SHP77 treated with DMSO at 0.1 percent for 48 hours (cell line): Measurements from ENCODE around the gene SPECC1L.
A peak's percentile ranks its signal among the peaks of the same experiment; 100 is the strongest.
"Not testable (repeated sequence)": the region's sequence is repeated elsewhere in the genome, so short reads cannot be mapped to it uniquely, and the experiment has no call there.

Experiments
- DNase-seq: peaks from one replicate; lab custom pipeline; 2025; lab: John Stamatoyannopoulos, UW

Gene SPECC1L

GRCh38 chr22:24284747-24285203, 14.1 kb downstream of the SPECC1L start:
- no peak for DNase-seq

DNA sequence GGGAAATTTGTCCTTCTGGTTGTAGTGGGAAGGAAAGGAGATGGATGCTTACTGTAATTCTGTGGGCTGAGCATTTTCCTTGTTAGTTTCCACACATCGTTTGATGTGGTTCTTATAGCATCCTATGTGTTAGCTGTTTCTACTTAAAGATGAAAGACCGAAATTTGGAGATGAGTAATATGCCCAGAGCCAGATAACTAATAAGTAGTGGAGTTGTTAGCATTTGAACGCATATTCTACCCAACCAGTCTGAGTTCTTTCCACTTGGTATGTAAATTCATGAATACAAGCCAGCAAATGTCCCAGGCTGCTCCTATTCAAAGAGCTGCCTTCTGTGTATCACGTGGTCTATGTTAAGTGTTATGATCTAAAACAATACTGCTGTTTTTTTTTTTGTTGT, 14.6 kb downstream of the SPECC1L start:
- DNase-seq, result no peak

GRCh38 chr22:24287212-24287611, 16.6 kb downstream of the SPECC1L start:
- DNase-seq, result not testable (repeated sequence)

GRCh38 chr22:24287801-24288200, 17.2 kb downstream of the SPECC1L start:
- not testable (repeated sequence) for DNase-seq

GRCh38 chr22:24289114-24289513, 18.5 kb downstream of the SPECC1L start:
- DNase-seq, result no peak

DNA sequence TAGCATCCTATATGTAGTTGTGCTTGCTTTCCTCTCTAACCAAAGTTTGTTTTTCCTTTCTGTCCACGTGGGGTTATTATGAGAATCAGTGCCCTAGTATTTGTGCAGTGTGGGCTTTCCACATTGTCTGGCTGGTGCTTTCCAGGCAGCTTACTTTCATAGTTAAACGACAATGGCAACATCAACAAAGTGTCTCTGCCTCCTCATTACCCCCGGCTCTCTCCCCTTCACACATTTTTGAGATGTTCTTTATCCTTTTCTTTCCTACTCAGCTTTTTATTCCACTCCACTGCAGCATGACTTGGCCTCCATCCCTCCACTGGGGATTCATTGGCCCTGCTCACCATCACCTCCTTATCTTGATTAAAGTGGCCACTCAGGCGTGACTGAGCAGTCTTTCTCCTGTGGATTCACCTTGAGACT, 19.1 kb downstream of the SPECC1L start:
- no peak for DNase-seq

GRCh38 chr22:24290459-24290858, 19.8 kb downstream of the SPECC1L start:
- no peak for DNase-seq

DNA sequence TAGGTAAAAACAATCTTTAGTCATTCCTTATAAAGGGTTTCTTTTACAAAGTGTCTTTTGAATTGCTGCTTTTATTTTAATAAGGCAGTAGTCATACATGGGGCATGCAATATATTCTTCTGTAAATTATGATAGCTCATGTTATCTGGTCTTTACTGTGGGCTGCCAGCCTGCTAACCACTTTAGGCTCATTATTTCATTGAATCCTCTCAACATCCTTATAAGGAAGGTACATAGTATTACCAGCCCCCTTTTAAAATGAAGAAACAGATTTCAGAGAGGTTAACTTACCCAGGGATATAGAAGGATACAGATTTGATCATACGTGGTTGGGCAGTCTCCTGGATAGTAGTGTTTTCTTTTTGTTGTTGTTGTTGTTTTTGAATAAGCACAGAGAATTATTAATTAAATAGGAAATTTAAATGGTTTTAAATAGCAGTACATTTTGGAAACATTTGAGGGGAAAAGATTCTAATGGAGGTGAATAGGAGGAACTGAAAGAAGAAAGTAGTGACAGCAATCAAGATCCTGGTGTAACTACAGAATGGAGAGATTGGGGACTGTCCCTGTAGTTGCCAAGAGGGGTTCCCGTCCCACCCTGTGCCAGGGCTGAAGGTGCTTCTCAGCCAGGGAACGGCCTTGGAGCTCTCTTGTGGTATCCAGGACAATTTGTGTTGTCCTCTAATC, 21.0 kb downstream of the SPECC1L start:
- DNase-seq, result no peak

DNA sequence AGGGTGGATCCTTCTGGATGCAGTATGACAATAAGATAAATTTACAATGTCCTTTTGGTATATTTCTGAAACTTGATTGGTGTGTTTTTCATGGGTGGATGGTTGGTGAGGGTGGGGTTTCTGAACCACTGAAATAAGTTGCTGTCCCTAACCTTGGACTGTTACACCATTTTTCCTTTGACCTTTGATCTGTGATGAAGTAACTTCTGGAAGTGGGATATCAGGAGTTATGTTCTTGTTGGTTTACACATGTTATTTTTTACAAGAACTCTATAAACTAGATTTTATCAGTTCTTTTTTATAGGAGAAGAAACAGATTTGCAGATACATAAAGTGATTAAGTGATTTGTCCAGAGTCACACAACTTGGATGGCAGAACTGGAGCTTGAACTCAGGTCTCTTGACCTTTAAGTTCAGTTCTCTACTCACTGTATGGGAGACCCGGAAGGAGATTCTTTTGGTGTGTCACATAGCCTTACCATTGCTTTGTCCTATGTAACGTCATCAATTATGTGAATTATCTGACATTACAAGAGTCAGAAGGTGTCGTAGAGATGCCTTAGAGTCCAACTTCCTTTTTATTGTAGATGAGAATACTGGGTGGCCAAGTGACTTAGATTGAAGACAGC, 21.7 kb downstream of the SPECC1L start:
- not testable (repeated sequence) for DNase-seq

DNA sequence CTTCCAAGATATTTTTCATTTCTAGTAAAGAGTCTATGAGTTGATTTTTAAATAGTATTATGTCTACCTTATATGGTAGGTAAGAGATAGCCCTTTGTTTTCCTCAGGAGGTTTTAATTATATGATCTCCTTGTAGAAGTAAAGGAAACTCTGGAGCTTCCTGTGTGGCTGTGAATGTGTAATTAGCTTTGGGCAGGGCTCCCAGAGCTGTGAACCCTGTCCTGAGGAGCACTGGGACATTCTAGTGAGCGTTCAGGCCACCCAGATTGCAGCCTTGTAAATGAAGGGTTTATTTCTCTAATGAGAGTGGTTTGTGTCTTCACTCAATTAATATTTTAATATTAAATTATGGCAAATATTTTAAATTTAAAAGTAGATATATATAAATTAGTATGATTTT, 24.3 kb downstream of the SPECC1L start:
- not testable (repeated sequence) for DNase-seq

- not testable (repeated sequence) for DNase-seq
Observed at GRCh38 chr22:24298497-24299155, 28.0 kb downstream of the SPECC1L start.

DNA sequence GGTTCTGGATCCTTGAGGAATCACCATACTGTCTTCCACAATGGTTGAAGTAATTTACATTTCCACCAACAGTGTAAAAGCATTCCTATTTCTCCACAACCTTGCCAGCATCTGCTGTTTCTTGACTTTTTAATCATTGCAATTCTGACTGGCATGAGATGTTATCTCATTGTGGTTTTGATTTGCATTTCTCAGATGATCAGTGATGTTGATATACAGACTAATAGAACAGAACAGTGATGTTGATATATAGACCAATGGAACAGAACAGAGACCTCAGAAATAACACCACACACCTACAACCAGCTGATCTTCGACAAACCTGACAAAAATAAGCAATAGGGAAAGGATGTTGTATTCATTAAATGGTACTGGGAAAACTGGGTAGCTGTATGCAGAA, 29.9 kb downstream of the SPECC1L start:
- DNase-seq, result not testable (repeated sequence)

GRCh38 chr22:24302591-24302990, 32.0 kb downstream of the SPECC1L start:
- peak; percentile 86 for DNase-seq

DNA sequence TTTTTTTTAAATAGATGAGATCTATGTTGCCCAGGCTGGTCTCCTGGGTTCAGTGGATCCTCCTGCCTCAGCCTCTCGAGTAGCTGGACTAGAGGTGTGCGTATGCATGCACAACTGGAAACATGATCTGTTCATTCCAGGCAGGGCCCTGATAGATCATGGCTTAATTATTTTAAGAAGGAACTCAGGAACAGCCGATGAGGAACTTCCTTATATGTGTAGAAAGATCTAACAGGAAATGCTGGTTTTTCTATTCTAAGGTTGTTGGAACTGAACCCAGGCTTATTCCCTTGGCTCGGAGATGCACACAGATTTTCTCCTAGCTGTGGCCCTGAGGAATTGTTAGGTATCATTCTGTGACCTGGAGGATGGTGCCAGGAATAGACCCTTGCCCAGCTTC, 32.4 kb downstream of the SPECC1L start:
- no peak for DNase-seq

GRCh38 chr22:24304062-24304675, 33.5 kb downstream of the SPECC1L start:
- DNase-seq, result no peak

DNA sequence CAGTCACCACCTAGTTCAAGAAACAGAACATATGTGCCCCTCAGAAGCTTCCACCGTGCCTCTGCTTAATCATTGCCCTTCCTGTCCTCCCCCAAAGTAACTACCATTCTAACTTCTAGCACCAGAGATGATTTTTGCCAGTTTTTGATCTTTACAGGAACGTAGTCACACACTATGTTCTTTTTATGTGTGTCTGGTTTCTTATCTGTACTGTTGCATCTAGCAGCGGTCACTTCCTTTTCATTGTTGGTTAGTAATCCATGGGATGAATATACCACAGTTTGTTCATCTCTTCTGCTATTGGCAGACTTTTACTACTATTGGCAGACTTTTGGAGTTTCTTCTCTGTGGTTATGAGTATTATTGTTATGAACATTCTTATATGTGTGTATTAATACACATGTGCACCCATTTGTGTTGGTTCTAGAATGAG, 34.6 kb downstream of the SPECC1L start:
- DNase-seq, result no peak

DNA sequence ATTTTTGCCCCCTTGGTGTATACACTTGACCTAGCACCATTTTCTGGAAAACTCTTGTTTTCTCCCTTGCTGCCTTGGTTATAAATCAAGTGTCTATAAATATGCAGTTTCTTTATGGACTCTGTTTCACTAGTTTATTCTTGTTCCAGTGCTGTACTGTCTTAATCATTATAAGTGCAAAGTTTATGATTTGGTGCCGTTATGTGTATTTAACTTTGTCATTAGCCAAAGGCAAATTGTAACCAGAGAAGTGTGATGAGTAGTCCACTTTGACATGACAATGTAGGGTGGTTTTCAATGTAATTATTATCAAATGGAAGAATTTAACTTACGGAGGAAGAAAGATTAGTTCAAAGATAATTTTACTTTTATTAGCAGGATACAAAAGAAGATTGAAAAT, 40.3 kb downstream of the SPECC1L start:
- DNase-seq, result no peak

DNA sequence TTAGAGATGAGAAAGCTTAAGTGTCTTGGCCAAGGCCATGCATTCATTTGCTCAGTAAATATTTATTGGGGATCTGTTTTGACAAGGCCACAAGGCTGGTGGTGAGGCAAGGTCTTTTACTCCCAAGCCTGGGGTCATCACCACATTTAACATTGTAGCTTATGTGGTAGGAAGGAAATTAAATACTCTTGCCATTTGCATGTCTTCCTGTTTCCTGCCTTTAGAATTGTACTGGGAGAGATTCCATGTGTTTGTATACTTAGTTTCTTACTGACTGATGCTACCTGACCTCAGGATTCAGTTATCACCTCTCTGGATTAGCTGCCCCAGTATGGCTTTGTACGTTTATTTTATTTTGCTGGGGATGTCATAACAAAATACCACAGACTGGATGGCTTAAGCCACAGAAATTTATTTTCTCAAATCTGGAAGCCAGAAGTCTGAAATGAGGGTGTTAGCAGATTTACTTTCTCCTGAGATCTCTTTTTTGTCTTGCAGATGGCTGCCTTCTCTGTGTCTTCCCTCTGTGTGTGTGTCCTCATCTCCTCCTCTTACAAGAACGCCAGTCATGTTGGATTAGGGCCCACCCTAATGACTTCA, 44.8 kb downstream of the SPECC1L start:
- DNase-seq, result no peak

GRCh38 chr22:24316264-24316663, 45.6 kb downstream of the SPECC1L start:
- DNase-seq, result not testable (repeated sequence)

- DNase-seq, result not testable (repeated sequence)
Observed at GRCh38 chr22:24317511-24317910, 46.9 kb downstream of the SPECC1L start.

- DNase-seq, result no peak
Observed at GRCh38 chr22:24319451-24319850, 48.8 kb downstream of the SPECC1L start.

GRCh38 chr22:24321999-24322398, 51.4 kb downstream of the SPECC1L start:
- no peak for DNase-seq
